ENCODE data around the gene TMEM132C.

TMEM132C gene

GRCh38 chr12:128356547-128356946, 89.6 kb downstream of the TMEM132C start:
- TF ChIP-seq POLR2AphosphoS5 (IDR thresholded peaks at IDR 0.05; ENCODE audit: low read depth, low read length), result no peak
- TF ChIP-seq POLR2A (IDR thresholded peaks at IDR 0.05; ENCODE audit: low read depth, low read length), result no peak
- TF ChIP-seq TAF1 (IDR thresholded peaks at IDR 0.05; ENCODE audit: borderline replicate concordance, low read depth, low read length), result no peak
- FAIRE-seq, result no peak
- no peak for DNase-seq (ENCODE audit: insufficient read length)

GRCh38 chr12:128361400-128361995, 94.5 kb downstream of the TMEM132C start:
- FAIRE-seq (no peak), DNase-seq (ENCODE audit: insufficient read length) (no peak)

GRCh38 chr12:128365032-128365431, 98.1 kb downstream of the TMEM132C start:
- TF ChIP-seq POLR2A (IDR thresholded peaks at IDR 0.05; ENCODE audit: low read depth, low read length) (no peak), TAF1 (IDR thresholded peaks at IDR 0.05; ENCODE audit: borderline replicate concordance, low read depth, low read length) (no peak), POLR2AphosphoS5 (IDR thresholded peaks at IDR 0.05; ENCODE audit: low read depth, low read length) (no peak)
- FAIRE-seq (no peak), DNase-seq (ENCODE audit: insufficient read length) (no peak)

More at GRCh38 chr12:128361400-128361995, 94.5 kb downstream of the TMEM132C start:
- TF ChIP-seq POLR2AphosphoS5 (IDR thresholded peaks at IDR 0.05; ENCODE audit: low read depth, low read length) (no peak), POLR2A (IDR thresholded peaks at IDR 0.05; ENCODE audit: low read depth, low read length) (no peak), TAF1 (IDR thresholded peaks at IDR 0.05; ENCODE audit: borderline replicate concordance, low read depth, low read length) (no peak)

GRCh38 chr12:128365651-128366231, 98.8 kb downstream of the TMEM132C start:
- no peak for FAIRE-seq

GRCh38 chr12:128367961-128368360, 101.0 kb downstream of the TMEM132C start:
- no peak for DNase-seq (ENCODE audit: insufficient read length)
- FAIRE-seq, result no peak
- TF ChIP-seq TAF1 (IDR thresholded peaks at IDR 0.05; ENCODE audit: borderline replicate concordance, low read depth, low read length), result no peak
- no peak for TF ChIP-seq POLR2A (IDR thresholded peaks at IDR 0.05; ENCODE audit: low read depth, low read length)
- no peak for TF ChIP-seq POLR2AphosphoS5 (IDR thresholded peaks at IDR 0.05; ENCODE audit: low read depth, low read length)

More at GRCh38 chr12:128365651-128366231, 98.8 kb downstream of the TMEM132C start:
- no peak for TF ChIP-seq POLR2A (IDR thresholded peaks at IDR 0.05; ENCODE audit: low read depth, low read length)
- TF ChIP-seq TAF1 (IDR thresholded peaks at IDR 0.05; ENCODE audit: borderline replicate concordance, low read depth, low read length), result no peak
- no peak for TF ChIP-seq POLR2AphosphoS5 (IDR thresholded peaks at IDR 0.05; ENCODE audit: low read depth, low read length)
- DNase-seq (ENCODE audit: insufficient read length), result no peak

GRCh38 chr12:128381541-128381940, 114.6 kb downstream of the TMEM132C start:
- FAIRE-seq, result no peak
- no peak for TF ChIP-seq POLR2AphosphoS5 (IDR thresholded peaks at IDR 0.05; ENCODE audit: low read depth, low read length)
- no peak for TF ChIP-seq POLR2A (IDR thresholded peaks at IDR 0.05; ENCODE audit: low read depth, low read length)
- TF ChIP-seq TAF1 (IDR thresholded peaks at IDR 0.05; ENCODE audit: borderline replicate concordance, low read depth, low read length), result no peak
- no peak for DNase-seq (ENCODE audit: insufficient read length)

GRCh38 chr12:128381946-128382345, 115.0 kb downstream of the TMEM132C start:
- FAIRE-seq (no peak), DNase-seq (ENCODE audit: insufficient read length) (no peak)
- TF ChIP-seq POLR2A (IDR thresholded peaks at IDR 0.05; ENCODE audit: low read depth, low read length) (no peak), POLR2AphosphoS5 (IDR thresholded peaks at IDR 0.05; ENCODE audit: low read depth, low read length) (no peak), TAF1 (IDR thresholded peaks at IDR 0.05; ENCODE audit: borderline replicate concordance, low read depth, low read length) (no peak)

- DNase-seq (ENCODE audit: insufficient read length) (no peak), FAIRE-seq (no peak)
- TF ChIP-seq POLR2AphosphoS5 (IDR thresholded peaks at IDR 0.05; ENCODE audit: low read depth, low read length) (no peak), POLR2A (IDR thresholded peaks at IDR 0.05; ENCODE audit: low read depth, low read length) (no peak), TAF1 (IDR thresholded peaks at IDR 0.05; ENCODE audit: borderline replicate concordance, low read depth, low read length) (no peak)
Measured at GRCh38 chr12:128382946-128383345, 116.0 kb downstream of the TMEM132C start.

- no peak for DNase-seq (ENCODE audit: insufficient read length)
- TF ChIP-seq POLR2A (IDR thresholded peaks at IDR 0.05; ENCODE audit: low read depth, low read length), result no peak
- no peak for TF ChIP-seq TAF1 (IDR thresholded peaks at IDR 0.05; ENCODE audit: borderline replicate concordance, low read depth, low read length)
- no peak for TF ChIP-seq POLR2AphosphoS5 (IDR thresholded peaks at IDR 0.05; ENCODE audit: low read depth, low read length)
- FAIRE-seq, result no peak
Measured at GRCh38 chr12:128383357-128383937, 116.5 kb downstream of the TMEM132C start.

GRCh38 chr12:128385736-128386135, 118.8 kb downstream of the TMEM132C start:
- DNase-seq (ENCODE audit: insufficient read length) (no peak), FAIRE-seq (no peak)
- no peak for TF ChIP-seq POLR2AphosphoS5 (IDR thresholded peaks at IDR 0.05; ENCODE audit: low read depth, low read length)
- TF ChIP-seq TAF1 (IDR thresholded peaks at IDR 0.05; ENCODE audit: borderline replicate concordance, low read depth, low read length), result no peak
- no peak for TF ChIP-seq POLR2A (IDR thresholded peaks at IDR 0.05; ENCODE audit: low read depth, low read length)

- peak; percentile 35 for DNase-seq (ENCODE audit: insufficient read length)
- no peak for FAIRE-seq
- no peak for TF ChIP-seq TAF1 (IDR thresholded peaks at IDR 0.05; ENCODE audit: borderline replicate concordance, low read depth, low read length)
- no peak for TF ChIP-seq POLR2AphosphoS5 (IDR thresholded peaks at IDR 0.05; ENCODE audit: low read depth, low read length)
- no peak for TF ChIP-seq POLR2A (IDR thresholded peaks at IDR 0.05; ENCODE audit: low read depth, low read length)
Measured at GRCh38 chr12:128387811-128388422, 120.9 kb downstream of the TMEM132C start.
